Hepatocyte (in vitro differentiated cells): Measurements from ENCODE around the gene ANKFN1. TPM values are rescaled to one million over a fixed set of nuclear protein-coding genes. Genes with fewer than 3 reads are reported as not detected.

Experiments
- DNase-seq: peaks from one replicate; pipeline ENCODE4 v3.0.0-alpha.2; 2016; ENCODE audit warnings: low spot score
- H2AFZ ChIP-seq: fragments of 200-600 bp; sonication (generic); 2 replicates; pipeline ENCODE4 v1.6.0; 2016; ENCODE audit warnings: antibody characterized with exemption, mild to moderate bottlenecking
- H3K27ac ChIP-seq: fragments of 200-600 bp; sonication (generic); 2 replicates; pipeline ENCODE4 v1.5.1; 2016; ENCODE audit warnings: mild to moderate bottlenecking
- H3K27me3 ChIP-seq: fragments of 200-600 bp; sonication (generic); 2 replicates; pipeline ENCODE4 v1.6.1; 2016
- H3K36me3 ChIP-seq: fragments of 200-600 bp; sonication (generic); replicated peaks from 2 replicates; pipeline ENCODE4 v1.5.1; 2016; ENCODE audit warnings: low read depth; ENCODE audit not compliant: insufficient read depth
- H3K4me1 ChIP-seq: fragments of 200-600 bp; sonication (generic); 2 replicates; pipeline ENCODE4 v1.5.1; 2016; ENCODE audit warnings: mild to moderate bottlenecking, moderate library complexity; ENCODE audit not compliant: insufficient read depth
- H3K4me2 ChIP-seq: fragments of 200-600 bp; sonication (generic); 2 replicates; pipeline ENCODE4 v1.6.0; 2016
- H3K4me3 ChIP-seq: fragments of 200-600 bp; sonication (generic); 2 replicates; pipeline ENCODE4 v1.5.1; 2016; ENCODE audit warnings: mild to moderate bottlenecking
- H3K79me2 ChIP-seq: fragments of 200-600 bp; sonication (generic); 2 replicates; pipeline ENCODE4 v1.6.0; 2017; ENCODE audit warnings: mild to moderate bottlenecking
- H3K9me2 ChIP-seq: fragments of 200-600 bp; sonication (generic); replicated peaks from 2 replicates; pipeline ENCODE4 v1.6.0; 2017; ENCODE audit warnings: mild to moderate bottlenecking; ENCODE audit not compliant: insufficient read depth
- H3K9me3 ChIP-seq: fragments of 200-600 bp; sonication (generic); 2 replicates; pipeline ENCODE4 v1.5.1; 2016; ENCODE audit warnings: low read depth, mild to moderate bottlenecking
- H4K20me1 ChIP-seq: fragments of 200-600 bp; sonication (generic); 2 replicates; pipeline ENCODE4 v1.6.0; 2016; ENCODE audit warnings: mild to moderate bottlenecking; ENCODE audit not compliant: insufficient read depth, poor library complexity, severe bottlenecking
- CTCF ChIP-seq: fragments of 200-600 bp; sonication (generic); IDR thresholded peaks from 2 replicates; pipeline ENCODE4 v1.5.1; 2016; ENCODE audit warnings: antibody characterized with exemption, mild to moderate bottlenecking; ENCODE audit not compliant: poor library complexity
- EZH2 ChIP-seq: fragments of 200-600 bp; sonication (generic); IDR thresholded peaks from 2 replicates; pipeline ENCODE4 v1.6.1; 2016; ENCODE audit warnings: antibody characterized with exemption, mild to moderate bottlenecking, borderline replicate concordance
- EZH2phosphoT487 ChIP-seq: fragments of 200-600 bp; sonication (generic); IDR thresholded peaks from one replicate; pipeline ENCODE4 v1.6.1; 2018; ENCODE audit warnings: antibody characterized with exemption, mild to moderate bottlenecking, low read depth, moderate library complexity; ENCODE audit not compliant: unreplicated experiment, severe bottlenecking
- WGBS: methylation state at CpG from one replicate; pipeline ENCODE4 v1.1.6; 2016; ENCODE audit warnings: low lambda C conversion rate; ENCODE audit errors: missing lambda C conversion rate; 5-methylcytosine and 5-hydroxymethylcytosine counted together
- polyA plus RNA-seq: library from polyadenylated mRNA; unstranded; fragments of >200 nt; fragmentation: Nextera tagmentation; extraction: Ambion mirVana; gene quantifications from 2 replicates; pipeline ENCODE4 v1.2.1, GENCODE V29; 2016
- total RNA-seq: library from RNA; depleted of rRNA; stranded (reverse); fragments of >200 nt; gene quantifications from 2 replicates; pipeline ENCODE4 v1.2.3, GENCODE V29; 2014

Gene ANKFN1
- total and polyA plus RNA-seq, 2 experiments from 2014 or later: 0.10 to 1.2 TPM

GRCh38 chr17:56506349-56506748 lies 353.1 kb downstream of the ANKFN1 start:
- H3K36me3 ChIP-seq: no peaks in the 10 kb centered on the region
- no peak overlapping the region for H3K4me3 ChIP-seq
- H4K20me1 ChIP-seq: no peaks in the 10 kb centered on the region
- H3K9me3 ChIP-seq: no peaks in the 10 kb centered on the region
- no peak for TF ChIP-seq CTCF
- peak; percentile 83 for TF ChIP-seq EZH2phosphoT487
- no peak for TF ChIP-seq EZH2
- DNase-seq: peak; percentile 20
- H3K27ac ChIP-seq: no peak overlapping the region
- no peaks in the 10 kb centered on the region for H3K9me2 ChIP-seq
- no peaks in the 10 kb centered on the region for H3K4me1 ChIP-seq
- no peak overlapping the region for H3K4me2 ChIP-seq
- H2AFZ ChIP-seq: no peak overlapping the region
- H3K27me3 ChIP-seq: peaks cover 2% of the 10 kb centered on the region
- H3K79me2 ChIP-seq: no peaks in the 10 kb centered on the region

GRCh38 chr17:56510554-56511342 lies 357.5 kb downstream of the ANKFN1 start:
- Histone ChIP-seq H3K27me3 (peaks cover 7% of the 10 kb centered on the region), H3K9me3 (no peaks in the 10 kb centered on the region), H3K4me1 (no peaks in the 10 kb centered on the region), H3K4me3 (no peak overlapping the region), H3K4me2 (no peak overlapping the region), H3K27ac (no peak overlapping the region), H4K20me1 (no peaks in the 10 kb centered on the region), H3K9me2 (no peaks in the 10 kb centered on the region), H3K79me2 (no peaks in the 10 kb centered on the region), H2AFZ (no peak overlapping the region), H3K36me3 (no peaks in the 10 kb centered on the region)
- 97% methylated on average over 42 of the region's 46 CpGs for WGBS
- TF ChIP-seq CTCF (no peak), EZH2phosphoT487 (no peak), EZH2 (no peak)
- DNase-seq: no peak

- Histone ChIP-seq H3K36me3 (no peaks in the 10 kb centered on the region), H3K9me3 (no peaks in the 10 kb centered on the region), H3K4me1 (no peaks in the 10 kb centered on the region), H4K20me1 (no peaks in the 10 kb centered on the region), H3K27me3 (peaks cover 5% of the 10 kb centered on the region), H3K4me3 (no peak overlapping the region), H3K9me2 (no peaks in the 10 kb centered on the region), H2AFZ (no peak overlapping the region), H3K27ac (no peak overlapping the region), H3K4me2 (no peak overlapping the region), H3K79me2 (no peaks in the 10 kb centered on the region)
- no peak for TF ChIP-seq EZH2phosphoT487
- no peak for TF ChIP-seq CTCF
- no peak for TF ChIP-seq EZH2
- 82% methylated on average over 2 of the region's 2 CpGs for WGBS
- DNase-seq: no peak
Observed at GRCh38 chr17:56514264-56514663, 361.0 kb downstream of the ANKFN1 start.
